ENCODE results near the gene GOLGA2. TPM values are rescaled to one million over a fixed set of nuclear protein-coding genes. Genes with fewer than 3 reads are reported as not detected.

GOLGA2 gene
- total RNA-seq, 1 experiment from 2014 or later, result 51.0 TPM

DNA sequence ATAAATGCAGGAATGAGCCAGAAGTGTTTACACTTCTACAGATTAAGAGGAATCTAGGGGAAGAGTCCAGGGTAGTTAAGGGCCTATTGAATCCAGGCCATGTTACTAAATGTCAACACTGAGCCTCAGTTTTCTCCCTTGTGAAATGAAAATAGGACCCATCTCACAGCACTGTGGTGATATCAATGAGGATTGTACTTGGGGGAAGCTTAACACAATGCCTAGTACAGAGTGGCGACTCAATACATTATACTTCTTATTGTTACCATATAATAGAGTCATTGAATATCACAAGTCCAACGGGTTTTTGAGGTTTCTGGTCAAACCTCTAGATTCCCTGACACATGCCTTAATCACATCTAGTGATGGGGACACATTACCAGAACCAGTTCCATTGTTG lies 41.8 kb upstream of the GOLGA2 start:
- Mint-ChIP-seq H3K9me3 (no peaks in the 10 kb centered on the region; a peak in 1 of 5 replicates), H3K4me3 (no peak overlapping the region), H3K36me3 (ENCODE audit: insufficient read depth in 1 of 3, low read depth in 3 of 3) (peaks cover 14 to 44% (median 28%) of the 10 kb centered on the region in 3 experiments), H3K4me1 (0 out of 4 replicates have a peak, but pooled peaks cover 0 to 3% of the 10 kb centered on the region in 2 experiments), H3K27ac (no peak overlapping the region), H3K27me3 (ENCODE audit: low read depth) (no peaks in the 10 kb centered on the region)
- H2BK120ac ChIP-seq (ENCODE audit: low read depth, low read length, poor library complexity, severe bottlenecking), result no peak overlapping the region
- no peak overlapping the region for H3K4ac ChIP-seq (ENCODE audit: low read depth, low read length)
- no peak overlapping the region for H3K18ac ChIP-seq (ENCODE audit: insufficient read length, low read depth, low read length)
- H3K4me2 ChIP-seq (ENCODE audit: insufficient read depth, insufficient read length, low read length), result no peak overlapping the region
- H2BK5ac ChIP-seq (ENCODE audit: insufficient read length, low read length), result no peak overlapping the region
- peaks cover 7% of the 10 kb centered on the region for H3K23me2 ChIP-seq (ENCODE audit: insufficient read length, low read depth, low read length, poor library complexity, severe bottlenecking)
- no CpG with 5 or more reads among the region's 2 CpGs for WGBS (ENCODE audit: extremely low coverage, insufficient read length, low lambda C conversion rate)
- no peak for DNase-seq
- H2AFZ ChIP-seq (ENCODE audit: low read length), result no peak overlapping the region
- H2BK15ac ChIP-seq (ENCODE audit: low read depth, low read length), result no peak overlapping the region
- no peaks in the 10 kb centered on the region for H3K4me1 ChIP-seq (ENCODE audit: insufficient read depth, low read length)
- H3K9me3 ChIP-seq (ENCODE audit: control insufficient read depth, low read depth, low read length), result no peaks in the 10 kb centered on the region
- H2BK12ac ChIP-seq (ENCODE audit: insufficient read length, low read depth, low read length), result no peak overlapping the region
- H3K9ac ChIP-seq (ENCODE audit: extremely low read depth, insufficient read length, low read length), result no peak overlapping the region
- no peaks in the 10 kb centered on the region for H3K79me2 ChIP-seq (ENCODE audit: insufficient read depth, low read length)
- no peaks in the 10 kb centered on the region for H3K79me1 ChIP-seq (ENCODE audit: insufficient read depth, low read depth, low read length, poor library complexity, severe bottlenecking)
- no peak overlapping the region for H3K27ac ChIP-seq (ENCODE audit: insufficient read length, low read depth, low read length)
- TF ChIP-seq, protein P1, sequence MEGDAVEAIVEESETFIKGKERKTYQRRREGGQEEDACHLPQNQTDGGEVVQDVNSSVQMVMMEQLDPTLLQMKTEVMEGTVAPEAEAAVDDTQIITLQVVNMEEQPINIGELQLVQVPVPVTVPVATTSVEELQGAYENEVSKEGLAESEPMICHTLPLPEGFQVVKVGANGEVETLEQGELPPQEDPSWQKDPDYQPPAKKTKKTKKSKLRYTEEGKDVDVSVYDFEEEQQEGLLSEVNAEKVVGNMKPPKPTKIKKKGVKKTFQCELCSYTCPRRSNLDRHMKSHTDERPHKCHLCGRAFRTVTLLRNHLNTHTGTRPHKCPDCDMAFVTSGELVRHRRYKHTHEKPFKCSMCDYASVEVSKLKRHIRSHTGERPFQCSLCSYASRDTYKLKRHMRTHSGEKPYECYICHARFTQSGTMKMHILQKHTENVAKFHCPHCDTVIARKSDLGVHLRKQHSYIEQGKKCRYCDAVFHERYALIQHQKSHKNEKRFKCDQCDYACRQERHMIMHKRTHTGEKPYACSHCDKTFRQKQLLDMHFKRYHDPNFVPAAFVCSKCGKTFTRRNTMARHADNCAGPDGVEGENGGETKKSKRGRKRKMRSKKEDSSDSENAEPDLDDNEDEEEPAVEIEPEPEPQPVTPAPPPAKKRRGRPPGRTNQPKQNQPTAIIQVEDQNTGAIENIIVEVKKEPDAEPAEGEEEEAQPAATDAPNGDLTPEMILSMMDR (conservative IDR thresholded peaks at IDR 0.05), result no peak
- H4K91ac ChIP-seq (ENCODE audit: insufficient read length, low read depth, low read length), result no peak overlapping the region
- H4K5ac ChIP-seq (ENCODE audit: insufficient read length, low read depth, low read length), result no peak overlapping the region
- no peak overlapping the region for H3K56ac ChIP-seq (ENCODE audit: insufficient read length, low read depth, low read length)
- H2AK5ac ChIP-seq (ENCODE audit: insufficient read length, low read length), result no peak overlapping the region
- no peak overlapping the region for H4K8ac ChIP-seq (replicated peaks; ENCODE audit: insufficient read length, low read depth, low read length)
- no peaks in the 10 kb centered on the region for H4K20me1 ChIP-seq (ENCODE audit: control insufficient read depth, insufficient read depth, insufficient read length)
- H2BK20ac ChIP-seq (ENCODE audit: low read depth, low read length, poor library complexity, severe bottlenecking), result no peak overlapping the region
- H3K14ac ChIP-seq (ENCODE audit: insufficient read depth, low read length), result no peak overlapping the region
- no peak overlapping the region for H3T11ph ChIP-seq (ENCODE audit: low read length)
- H3K23ac ChIP-seq (ENCODE audit: insufficient read length, low read depth, low read length), result no peak overlapping the region
- no peaks in the 10 kb centered on the region for H3K27me3 ChIP-seq (ENCODE audit: insufficient read depth, low read length)
